NCI-H226 (cell line): ENCODE measurements around the gene ST3GAL5.
A peak's percentile ranks its signal among the peaks of the same experiment; 100 is the strongest.
"Not testable (repeated sequence)": the region's sequence is repeated elsewhere in the genome, so short reads cannot be mapped to it uniquely, and the experiment has no call there.

Source experiments
- DNase-seq: peaks from one replicate; pipeline ENCODE4 v3.0.0-alpha.2; 2015

Gene ST3GAL5

DNA sequence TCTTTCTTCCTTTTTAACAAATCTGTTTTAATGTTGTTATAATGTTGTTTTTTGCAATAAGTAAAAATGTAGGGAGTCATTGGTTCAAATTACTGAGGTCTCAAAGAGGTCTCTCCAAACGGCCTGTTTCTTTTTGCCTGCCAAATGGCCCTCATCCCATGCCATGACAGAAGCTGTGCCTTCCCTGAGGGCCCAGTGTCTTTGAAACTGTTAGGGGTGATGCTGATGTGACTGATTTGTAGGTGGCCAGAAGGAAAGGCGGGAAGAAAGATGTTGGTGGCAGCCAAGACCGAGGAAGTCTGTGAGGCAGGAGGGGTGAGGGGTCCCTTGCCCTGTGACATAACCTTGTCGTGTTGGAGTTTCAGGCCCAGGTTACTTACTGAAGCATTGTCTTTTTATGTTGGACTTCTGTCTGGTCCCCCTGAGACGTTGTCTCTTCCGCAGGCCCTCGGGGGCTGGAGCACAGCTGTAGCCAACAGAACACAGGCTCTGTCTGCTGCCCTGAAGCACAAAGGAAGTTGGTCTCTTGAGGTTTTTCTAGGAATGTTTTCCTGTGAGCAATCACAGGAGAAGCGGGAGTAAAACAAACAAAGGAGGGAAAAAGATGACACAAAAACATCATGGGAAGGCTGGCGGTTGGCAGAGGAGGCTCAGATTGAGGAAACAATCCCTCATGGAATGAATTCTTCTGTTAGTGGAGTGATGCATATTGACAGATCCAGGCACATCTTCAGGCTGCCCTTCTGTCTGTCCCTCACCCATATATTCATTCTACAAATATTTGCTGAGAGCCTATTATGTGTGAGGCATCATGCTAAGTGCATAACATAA is 4.9 kb upstream of the ST3GAL5 start:
- peak; percentile 85 for DNase-seq

DNA sequence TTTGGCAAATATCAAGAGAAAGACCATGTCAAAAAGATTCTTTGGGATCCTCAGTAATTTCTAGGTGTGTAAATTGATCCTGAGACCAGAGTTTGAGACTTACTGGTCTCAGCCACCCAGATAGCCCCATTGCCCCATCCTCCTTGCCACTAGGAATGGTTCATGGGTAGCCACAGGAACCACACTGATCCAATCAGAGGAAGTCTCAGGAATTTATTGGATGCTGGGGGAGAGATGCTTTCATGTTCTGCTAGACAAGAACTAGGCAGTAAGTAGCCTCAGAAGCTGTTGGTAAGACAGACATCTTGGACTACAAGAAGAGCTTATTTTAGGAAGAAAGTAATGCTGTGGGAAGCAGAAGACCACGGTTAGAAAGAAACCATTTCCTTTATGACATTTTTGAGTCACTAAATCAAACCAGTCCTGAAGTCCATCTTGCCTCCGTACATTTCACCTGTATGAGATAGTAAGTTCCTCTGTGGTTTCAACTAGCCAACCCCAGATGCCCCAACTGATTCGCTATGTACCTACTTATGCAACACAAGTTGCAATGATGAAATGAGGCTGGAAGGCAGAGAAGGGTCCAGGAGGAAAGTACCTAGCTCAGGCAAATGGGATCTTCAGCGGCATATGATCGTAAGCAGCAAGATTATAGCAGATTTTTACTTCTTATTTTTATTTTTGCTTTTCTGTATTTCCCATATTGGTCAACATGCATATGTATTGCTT is 3.6 kb upstream of the ST3GAL5 start:
- no peak for DNase-seq

DNA sequence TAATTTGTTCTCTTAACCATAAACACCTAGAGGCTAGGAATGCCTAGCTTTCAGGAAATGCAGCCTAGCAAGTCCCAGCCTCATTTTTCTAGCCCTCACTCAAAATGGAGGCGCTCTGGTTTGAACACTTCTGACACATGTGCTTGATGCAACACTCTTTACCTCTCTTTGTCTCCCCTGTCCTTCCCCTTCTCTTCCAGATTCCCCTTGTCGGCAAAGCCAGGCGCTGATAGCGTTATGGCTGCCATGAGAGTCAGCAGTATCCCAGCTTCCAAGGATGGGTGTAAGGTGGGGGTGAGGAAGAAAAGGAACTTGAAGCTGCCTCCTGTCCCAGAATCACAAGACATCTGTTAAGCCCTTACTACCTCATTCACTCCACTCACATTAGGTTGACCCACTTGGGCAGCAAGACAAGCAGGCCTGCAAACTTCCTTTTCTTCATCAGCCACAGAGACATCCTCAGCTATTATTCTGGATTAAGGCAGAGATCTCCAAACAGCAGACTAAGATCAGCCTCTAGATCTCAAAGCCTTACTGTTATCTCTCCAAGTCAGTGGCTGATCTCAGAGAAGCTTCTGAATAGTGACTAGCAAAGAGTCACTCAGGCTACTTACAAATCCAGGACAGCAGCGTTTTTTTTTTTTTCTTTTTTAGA is 1.9 kb upstream of the ST3GAL5 start:
- DNase-seq, result no peak

DNA sequence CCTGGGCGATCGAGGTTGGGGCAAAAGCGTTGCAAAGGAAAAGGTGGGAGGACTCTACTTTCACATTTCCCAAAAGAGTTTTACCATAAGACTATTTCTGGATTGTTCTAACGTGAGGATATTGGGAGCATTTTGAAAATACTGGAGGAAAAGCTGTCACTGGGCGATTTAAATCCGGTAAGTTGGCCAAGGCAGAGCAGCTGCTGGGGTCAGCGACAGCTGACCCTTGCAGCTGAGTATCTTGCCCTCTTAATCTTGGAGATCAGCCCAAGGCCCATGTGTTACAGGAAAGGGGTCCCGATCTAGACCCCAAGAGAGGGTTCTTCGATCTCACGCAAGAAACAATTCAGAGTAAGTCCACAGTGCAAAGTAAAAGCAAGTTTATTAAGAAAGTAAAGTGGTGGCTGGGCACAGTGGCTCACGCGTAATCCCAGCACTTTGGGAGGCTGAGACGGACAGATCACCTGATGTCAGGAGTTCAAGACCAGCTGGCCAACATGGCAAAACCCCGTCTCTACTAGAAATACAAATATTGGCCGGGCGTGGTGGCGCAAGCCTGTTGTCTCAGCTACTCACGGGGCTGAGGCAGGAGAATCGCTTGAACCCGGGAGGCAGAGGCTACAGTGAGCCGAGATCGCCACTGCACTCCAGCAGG is 964 bp upstream of the ST3GAL5 start:
- no peak for DNase-seq

- no peak for DNase-seq
These were observed 638 bp downstream of the ST3GAL5 start for GRCh38 chr2:85888020-85888683.

DNA sequence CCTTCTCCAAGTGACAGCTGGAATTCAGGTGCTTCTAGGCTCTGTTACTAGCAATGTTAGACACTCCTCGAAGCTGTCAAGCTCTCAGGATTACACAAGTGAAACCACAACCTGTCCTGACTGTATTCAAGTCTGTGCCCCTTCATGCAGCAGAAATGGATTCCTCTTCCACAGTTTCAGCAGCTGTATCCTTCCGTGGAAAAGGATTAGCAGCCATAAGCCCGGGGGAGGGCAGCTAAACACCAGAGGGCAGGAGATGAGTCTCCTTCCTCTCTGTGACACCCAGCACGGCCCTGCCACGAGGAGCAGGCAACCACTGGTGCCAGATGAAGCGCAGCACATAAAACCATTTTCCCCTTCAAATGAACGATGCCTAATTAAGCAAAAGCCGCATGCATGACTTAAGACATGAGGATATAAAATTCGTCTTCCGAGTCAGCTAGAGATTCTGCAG is 1.2 kb downstream of the ST3GAL5 start:
- peak; percentile 22 for DNase-seq

DNA sequence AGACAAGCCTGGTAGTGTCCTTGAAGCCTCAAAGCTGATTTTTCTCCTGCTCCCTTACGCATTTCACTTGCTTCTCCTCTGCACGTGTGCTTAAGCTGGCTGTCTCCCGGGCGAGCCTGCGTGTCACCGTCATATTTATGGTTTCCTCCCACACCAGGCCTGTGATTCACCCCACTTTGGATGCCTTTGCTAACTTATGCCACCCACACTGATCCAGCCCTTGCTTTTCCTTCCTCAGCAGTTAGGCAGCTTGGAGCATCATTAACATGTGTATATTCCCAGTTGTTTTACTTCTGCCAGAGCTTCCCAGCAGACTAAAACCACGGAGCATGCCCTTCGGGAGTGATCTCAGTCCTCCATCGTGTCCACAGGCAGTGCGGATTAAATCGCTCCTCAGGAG is 2.2 kb downstream of the ST3GAL5 start:
- peak; percentile 87 for DNase-seq

DNA sequence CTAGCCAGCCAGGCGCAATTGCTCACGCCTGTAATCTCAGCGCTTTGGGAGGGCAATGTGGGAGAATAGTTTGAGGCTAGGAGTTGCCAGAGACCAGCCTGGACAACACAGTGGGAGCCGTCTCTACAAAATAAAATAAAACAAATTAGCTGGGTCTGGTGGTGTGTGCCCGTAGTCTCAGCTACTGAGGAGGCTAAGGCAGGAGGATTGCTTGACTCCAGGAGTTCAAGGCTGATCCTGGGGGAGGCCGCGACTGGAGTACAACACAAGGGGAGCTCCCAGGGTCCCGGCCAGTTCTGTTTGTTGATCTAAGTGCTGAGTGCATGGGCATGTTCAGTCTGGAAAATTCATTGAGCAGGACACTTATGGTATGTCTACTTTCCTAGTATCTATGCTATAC is 2.6 kb downstream of the ST3GAL5 start:
- no peak for DNase-seq

GRCh38 chr2:85881781-85882180 is 7.0 kb downstream of the ST3GAL5 start:
- not testable (repeated sequence) for DNase-seq

DNA sequence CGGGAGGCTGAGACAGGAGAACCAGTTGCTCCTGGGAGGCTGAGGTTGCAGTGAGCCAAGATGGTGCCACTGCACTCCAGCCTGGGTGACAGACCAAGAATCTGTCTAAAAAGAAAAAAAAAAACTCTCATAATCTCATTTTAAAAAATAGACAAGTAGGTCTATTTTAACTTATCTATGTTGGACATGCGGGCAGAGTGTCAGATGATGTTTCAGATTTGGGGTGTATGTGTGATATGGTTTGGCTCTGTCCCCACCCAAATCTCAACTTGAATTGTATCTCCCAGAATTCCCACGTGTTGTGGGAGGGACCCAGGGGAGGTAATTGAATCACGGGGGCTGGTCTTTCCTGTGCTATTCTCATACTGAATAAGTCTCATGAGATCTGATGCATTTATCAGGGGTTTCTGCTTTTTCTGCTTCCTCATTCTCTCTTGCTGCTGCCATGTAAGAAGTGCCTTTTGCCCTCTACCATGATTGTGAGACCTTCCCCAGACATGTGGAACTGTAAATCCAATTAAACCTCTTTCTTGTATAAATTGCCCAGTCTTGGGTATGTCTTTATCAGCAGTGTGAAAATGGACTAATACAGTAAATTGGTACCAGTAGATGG is 8.0 kb downstream of the ST3GAL5 start:
- DNase-seq, result not testable (repeated sequence)

DNA sequence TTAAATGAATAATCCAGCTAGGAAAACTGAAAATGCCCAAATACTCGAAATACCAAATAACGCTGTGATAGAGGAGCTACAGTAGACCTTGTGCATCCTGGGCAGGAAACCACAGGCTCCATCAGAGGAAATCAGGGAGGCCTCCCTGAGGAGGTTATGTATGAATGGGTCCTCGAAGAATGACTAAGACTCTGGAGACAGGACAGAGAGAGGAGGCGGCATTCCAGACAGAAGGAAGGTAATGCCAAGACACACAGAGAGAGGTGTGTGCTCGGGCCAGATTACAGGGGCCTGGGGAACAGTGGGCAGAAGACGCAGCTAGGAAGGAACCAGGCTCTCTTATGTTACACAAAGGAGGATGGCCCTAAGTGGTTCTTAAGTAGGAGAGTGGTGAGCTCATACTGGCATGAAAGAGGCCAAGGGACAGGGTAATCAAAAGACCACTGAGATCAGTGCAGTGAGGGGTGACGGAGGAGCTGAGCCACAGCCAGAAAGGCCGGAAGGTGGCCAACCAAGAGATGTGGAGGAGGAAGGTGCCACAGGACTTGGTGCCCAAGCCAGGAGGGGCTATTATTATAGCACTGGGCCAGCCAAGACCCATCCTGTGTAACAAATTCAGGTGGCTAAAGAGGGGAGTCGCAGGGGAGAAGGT is 9.9 kb downstream of the ST3GAL5 start:
- peak; percentile 37 for DNase-seq

GRCh38 chr2:85875350-85876050 is 13.3 kb downstream of the ST3GAL5 start:
- DNase-seq, result no peak

- DNase-seq, result no peak
These were observed 15.1 kb downstream of the ST3GAL5 start for GRCh38 chr2:85873679-85874078.

- DNase-seq, result no peak
These were observed 16.1 kb downstream of the ST3GAL5 start for GRCh38 chr2:85872536-85873161.

- no peak for DNase-seq
These were observed 17.2 kb downstream of the ST3GAL5 start for GRCh38 chr2:85871494-85872164.

GRCh38 chr2:85868822-85869221 is 20.0 kb downstream of the ST3GAL5 start:
- no peak for DNase-seq

- DNase-seq, result no peak
These were observed 21.1 kb downstream of the ST3GAL5 start for GRCh38 chr2:85867556-85868292.

DNA sequence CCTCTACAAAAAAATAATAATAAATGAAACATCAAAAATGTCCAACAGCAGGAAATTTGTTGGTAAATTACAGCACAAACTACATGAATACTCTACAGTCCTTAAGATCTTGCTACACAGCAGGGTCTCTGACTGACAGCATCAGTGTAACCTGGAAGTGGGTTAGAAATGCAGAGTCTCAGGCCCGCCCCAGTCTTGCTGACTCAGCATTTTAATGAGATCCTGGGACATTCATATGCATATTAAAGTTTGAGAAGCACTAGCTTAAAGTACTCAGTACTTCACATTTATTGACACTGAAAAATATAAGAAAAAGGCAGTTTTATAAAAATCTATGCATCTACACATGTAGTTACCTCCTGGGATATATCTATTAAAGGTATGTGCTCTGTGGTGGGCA is 21.7 kb downstream of the ST3GAL5 start:
- no peak for DNase-seq

- DNase-seq, result no peak
These were observed 22.6 kb downstream of the ST3GAL5 start for GRCh38 chr2:85866165-85866659.
